IMR-90 (cell line): Measurements from ENCODE around the gene SCYGR3. TPM values are rescaled to one million over a fixed set of nuclear protein-coding genes. Genes with fewer than 3 reads are reported as not detected.

Source experiments
- ATAC-seq: fragments of 200-7000 bp; cut with Tn5 transposase; 2 replicates; pipeline ENCODE4 v1.9.1; 2020; ENCODE audit warnings: low read depth, mild to moderate bottlenecking, moderate library complexity
- BruUV-seq: library from RNA; stranded (reverse); fragments of 400-500 nt; replicated peaks from 2 replicates; lab custom pipeline; 2021; lab: Mats Ljungman, UMichigan
- CTCF ChIA-PET: fragments of 300-600 bp; formaldehyde crosslinking; extraction: SDS; loops from one replicate; lab custom pipeline; 2021; ENCODE audit warnings: antibody characterized with exemption; lab: Yijun Ruan, JAX
- POLR2A ChIA-PET: fragments of 300-600 bp; sonication (Branson Sonifier 250); formaldehyde crosslinking; loops from one replicate; lab custom pipeline; 2022; ENCODE audit warnings: antibody characterized with exemption; ENCODE audit not compliant: unreplicated experiment; lab: Charles Lee
- DNase-seq: peaks from one replicate; pipeline ENCODE4 v3.0.0; 2013
- H2AFZ ChIP-seq: replicated peaks from 2 replicates; pipeline ENCODE3; 2013; ENCODE audit warnings: low read length, mild to moderate bottlenecking; ENCODE audit not compliant: poor library complexity
- H2AK5ac ChIP-seq: 2 replicates; pipeline ENCODE4 v1.6.1; 2013; ENCODE audit warnings: low read depth, low read length, inconsistent platforms
- H2AK9ac ChIP-seq: replicated peaks from 2 replicates; pipeline ENCODE3; 2013; ENCODE audit warnings: mild to moderate bottlenecking, low read depth, low read length, moderate library complexity; ENCODE audit not compliant: poor library complexity
- H2BK120ac ChIP-seq: 2 replicates; pipeline ENCODE4 v1.6.1; 2013; ENCODE audit warnings: low read depth, low read length, inconsistent platforms
- H2BK15ac ChIP-seq: 3 replicates; pipeline ENCODE4 v1.6.1; 2013; ENCODE audit warnings: low read depth, low read length, inconsistent platforms
- H2BK20ac ChIP-seq: 2 replicates; pipeline ENCODE4 v1.6.1; 2013; ENCODE audit warnings: low read depth, mild to moderate bottlenecking, inconsistent platforms, low read length, moderate library complexity
- H2BK5ac ChIP-seq: 2 replicates; pipeline ENCODE4 v1.6.1; 2013; ENCODE audit warnings: mild to moderate bottlenecking, low read depth, low read length, inconsistent platforms; ENCODE audit not compliant: poor library complexity, severe bottlenecking
- H3K14ac ChIP-seq: replicated peaks from 2 replicates; pipeline ENCODE4 v1.6.1; 2013; ENCODE audit warnings: low read depth, low read length, inconsistent platforms
- H3K18ac ChIP-seq: 2 replicates; pipeline ENCODE4 v1.6.1; 2013; ENCODE audit warnings: low read depth, low read length, control low read depth
- H3K23ac ChIP-seq: 2 replicates; pipeline ENCODE4 v1.6.1; 2013; ENCODE audit warnings: low read depth, low read length, inconsistent platforms
- H3K27ac ChIP-seq: 2 replicates; pipeline ENCODE4 v1.5.1; 2013; ENCODE audit warnings: mild to moderate bottlenecking, control low read depth, low read length; ENCODE audit not compliant: insufficient read depth
- H3K27me3 ChIP-seq: 2 replicates; pipeline ENCODE4 v1.6.1; 2013; ENCODE audit warnings: low read length; ENCODE audit not compliant: control insufficient read depth, insufficient read depth
- H3K36me3 ChIP-seq: 2 replicates; pipeline ENCODE4 v1.6.1; 2013; ENCODE audit warnings: low read length, mixed read lengths; ENCODE audit not compliant: control insufficient read depth, insufficient read depth
- H3K4ac ChIP-seq: 2 replicates; pipeline ENCODE4 v1.6.1; 2013; ENCODE audit warnings: low read depth, low read length, inconsistent platforms
- H3K4me1 ChIP-seq: 2 replicates; pipeline ENCODE4 v1.6.1; 2013; ENCODE audit warnings: low read length, mixed read lengths; ENCODE audit not compliant: control insufficient read depth, insufficient read depth
- H3K4me2 ChIP-seq: 2 replicates; pipeline ENCODE4 v1.6.1; 2013; ENCODE audit warnings: low read depth, mild to moderate bottlenecking, control low read depth, low read length, moderate library complexity
- H3K4me3 ChIP-seq: 2 replicates; pipeline ENCODE4 v1.5.1; 2013; ENCODE audit warnings: low read depth, mild to moderate bottlenecking, control low read depth, low read length, moderate library complexity; ENCODE audit not compliant: insufficient read depth
- H3K56ac ChIP-seq: 2 replicates; pipeline ENCODE4 v1.6.1; 2013; ENCODE audit warnings: low read length, inconsistent platforms; ENCODE audit not compliant: insufficient read depth; ENCODE audit errors: extremely low read depth
- H3K79me1 ChIP-seq, 2 experiments: 2 replicates each; pipeline ENCODE4 v1.6.1; 2013; ENCODE audit warnings: low read length in 2 of 2, inconsistent platforms in 1 of 2, low read depth in 1 of 2
- H3K9ac ChIP-seq: 2 replicates; pipeline ENCODE4 v1.6.1; 2013; ENCODE audit warnings: low read depth, low read length, control low read depth
- H3K9me1 ChIP-seq: 2 replicates; pipeline ENCODE4 v1.6.1; 2013; ENCODE audit warnings: low read length, inconsistent platforms; ENCODE audit not compliant: insufficient read depth
- H3K9me3 ChIP-seq: 2 replicates; pipeline ENCODE4 v1.6.1; 2013; ENCODE audit warnings: low read length; ENCODE audit not compliant: control insufficient read depth, insufficient read depth
- H4K20me1 ChIP-seq: 2 replicates; pipeline ENCODE4 v1.6.1; 2013; ENCODE audit warnings: low read length, inconsistent platforms; ENCODE audit not compliant: insufficient read depth
- H4K5ac ChIP-seq: 2 replicates; pipeline ENCODE4 v1.6.1; 2013; ENCODE audit warnings: mild to moderate bottlenecking, low read depth, low read length, control low read depth
- H4K8ac ChIP-seq, 2 experiments: 2 replicates each; pipeline ENCODE4 v1.6.1; 2013; ENCODE audit warnings: low read depth in 2 of 2, low read length in 2 of 2, control low read depth in 1 of 2, inconsistent platforms in 1 of 2
- H4K91ac ChIP-seq: 2 replicates; pipeline ENCODE4 v1.6.1; 2013; ENCODE audit warnings: low read depth, low read length, inconsistent platforms; ENCODE audit not compliant: insufficient read depth
- BHLHE40 ChIP-seq: fragments of 150-350 bp; IDR thresholded peaks from 2 replicates; pipeline ENCODE4 v1.6.1; 2016; ENCODE audit warnings: mild to moderate bottlenecking, low read depth, low read length
- CEBPB ChIP-seq: IDR thresholded peaks from 2 replicates; pipeline ENCODE4 v1.6.1; 2012; ENCODE audit warnings: low read depth, low read length, improper control_type of control experiment
- CHD1 ChIP-seq: IDR thresholded peaks from 2 replicates; pipeline ENCODE4 v1.6.1; 2012; ENCODE audit warnings: low read depth, low read length, improper control_type of control experiment
- FOS ChIP-seq: fragments of 150-350 bp; IDR thresholded peaks from 2 replicates; pipeline ENCODE4 v1.6.1; 2016; ENCODE audit warnings: low read depth, low read length
- MAFK ChIP-seq: IDR thresholded peaks from 2 replicates; pipeline ENCODE4 v1.6.1; 2012; ENCODE audit warnings: low read depth, low read length, improper control_type of control experiment
- MAZ ChIP-seq: IDR thresholded peaks from 2 replicates; pipeline ENCODE4 v1.6.1; 2012; ENCODE audit warnings: low read depth, mild to moderate bottlenecking, low read length, improper control_type of control experiment, moderate library complexity, borderline replicate concordance
- MXI1 ChIP-seq: IDR thresholded peaks from 2 replicates; pipeline ENCODE4 v1.6.1; 2012; ENCODE audit warnings: low read depth, mild to moderate bottlenecking, low read length, moderate library complexity, borderline replicate concordance
- RAD21 ChIP-seq: IDR thresholded peaks from 2 replicates; pipeline ENCODE4 v1.6.1; 2012; ENCODE audit warnings: low read length, improper control_type of control experiment
- RCOR1 ChIP-seq: IDR thresholded peaks from 2 replicates; pipeline ENCODE4 v1.6.1; 2012; ENCODE audit warnings: mild to moderate bottlenecking, low read length, improper control_type of control experiment; ENCODE audit not compliant: insufficient replicate concordance
- SMC3 ChIP-seq: fragments of 150-350 bp; IDR thresholded peaks from 2 replicates; pipeline ENCODE4 v1.6.1; 2016; ENCODE audit warnings: low read depth, mild to moderate bottlenecking, antibody characterized with exemption, low read length, moderate library complexity
- WGBS, 2 experiments: methylation state at CpG; one replicate each; pipeline versions ENCODE4 v1.1.5 to v1.1.7; 2013; ENCODE audit warnings: missing lambda C conversion rate in 2 of 2; ENCODE audit not compliant: insufficient read length in 1 of 2; ENCODE audit errors: extremely low coverage in 2 of 2; 5-methylcytosine and 5-hydroxymethylcytosine counted together
- dilution Hi-C: fragments of 300-500 bp; cut with HindIII; formaldehyde crosslinking; loops from one replicate; pipeline ENCODE4 v1.14.3; 2018; ENCODE audit warnings: low sequenced_read_pairs; ENCODE audit not compliant: unreplicated experiment
- in situ Hi-C: fragments of 300-500 bp; cut with MboI; formaldehyde crosslinking; loops from 3 replicates; pipeline ENCODE4 v1.14.3; 2019; ENCODE audit warnings: low sequenced_read_pairs, inconsistent platforms, mixed read lengths
- intact Hi-C: fragments of 100-400 bp; cut with micrococcal nuclease; formaldehyde crosslinking; loops from 2 replicates; pipeline ENCODE4 v1.10.0; 2022
- polyA plus RNA-seq, 3 experiments: library from polyadenylated mRNA; depleted of rRNA; stranded (reverse); fragments of >200 nt; gene quantifications; 2 replicates each; pipeline ENCODE4 v1.2.3, GENCODE V29; 2012; ENCODE audit warnings: low replicate concordance in 1 of 3
- total RNA-seq: library from RNA; depleted of rRNA; stranded (reverse); fragments of >200 nt; gene quantifications from 2 replicates; pipeline ENCODE4 v1.2.3, GENCODE V29; 2012
- TF ChIP-seq, protein P1 (sequence below): fragments of 150-350 bp; IDR thresholded peaks from 2 replicates; pipeline ENCODE4 v1.6.1; 2017; ENCODE audit warnings: mild to moderate bottlenecking, antibody characterized with exemption, low read length, low read depth
- TF ChIP-seq, protein P2 (sequence below): conservative IDR thresholded peaks from 2 replicates; pipeline ENCODE4 v1.5.1; 2012; ENCODE audit warnings: mild to moderate bottlenecking, low read depth, low read length, improper control_type of control experiment

SCYGR3 gene
- total and polyA plus RNA-seq, 2 of the 4 experiments (the other 2 are of a cell fraction), result not detected

DNA sequence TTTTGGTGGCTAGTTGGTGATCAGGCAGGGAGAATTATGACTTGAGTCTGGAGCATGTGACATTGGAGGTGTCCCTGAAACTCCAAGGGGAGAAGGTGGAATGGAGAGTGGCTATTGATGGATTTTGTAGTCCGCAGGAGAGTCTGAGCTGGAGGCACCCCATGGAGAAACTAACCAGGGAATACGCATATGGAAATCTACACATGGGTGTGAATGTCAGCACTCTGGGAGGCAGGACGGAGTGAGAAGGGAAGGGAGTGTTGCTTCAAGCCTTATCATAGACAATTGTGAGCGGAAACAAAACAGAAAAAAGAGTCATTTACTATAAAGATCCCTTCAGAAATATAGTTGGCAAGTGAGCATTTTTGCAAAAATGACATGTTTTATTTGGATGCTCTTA, 2.0 kb upstream of the SCYGR3 start:
- POLR2A ChIA-PET, result no interaction called here

More for the DNA sequence above, 2.0 kb upstream of the SCYGR3 start:
- no peak overlapping the region for H4K91ac ChIP-seq
- H3K36me3 ChIP-seq, result no peaks in the 10 kb centered on the region
- no peaks in the 10 kb centered on the region for H4K20me1 ChIP-seq
- dilution Hi-C loops, result no loop called here
- intact Hi-C loops, result no loop called here
- H3K18ac ChIP-seq, result no peak overlapping the region
- WGBS, 2 experiments, result 20% methylated on average over 1 of the region's 4 CpGs; no CpG with 5 or more reads in 1 of the 2 experiments
- TF ChIP-seq BHLHE40 (no peak), CHD1 (no peak), FOS (no peak), CEBPB (no peak), RCOR1 (no peak), MAFK (no peak), RAD21 (no peak), MXI1 (no peak), SMC3 (no peak), MAZ (no peak)
- TF ChIP-seq, protein P1, sequence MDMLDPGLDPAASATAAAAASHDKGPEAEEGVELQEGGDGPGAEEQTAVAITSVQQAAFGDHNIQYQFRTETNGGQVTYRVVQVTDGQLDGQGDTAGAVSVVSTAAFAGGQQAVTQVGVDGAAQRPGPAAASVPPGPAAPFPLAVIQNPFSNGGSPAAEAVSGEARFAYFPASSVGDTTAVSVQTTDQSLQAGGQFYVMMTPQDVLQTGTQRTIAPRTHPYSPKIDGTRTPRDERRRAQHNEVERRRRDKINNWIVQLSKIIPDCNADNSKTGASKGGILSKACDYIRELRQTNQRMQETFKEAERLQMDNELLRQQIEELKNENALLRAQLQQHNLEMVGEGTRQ, result no peak
- TF ChIP-seq, protein P2, sequence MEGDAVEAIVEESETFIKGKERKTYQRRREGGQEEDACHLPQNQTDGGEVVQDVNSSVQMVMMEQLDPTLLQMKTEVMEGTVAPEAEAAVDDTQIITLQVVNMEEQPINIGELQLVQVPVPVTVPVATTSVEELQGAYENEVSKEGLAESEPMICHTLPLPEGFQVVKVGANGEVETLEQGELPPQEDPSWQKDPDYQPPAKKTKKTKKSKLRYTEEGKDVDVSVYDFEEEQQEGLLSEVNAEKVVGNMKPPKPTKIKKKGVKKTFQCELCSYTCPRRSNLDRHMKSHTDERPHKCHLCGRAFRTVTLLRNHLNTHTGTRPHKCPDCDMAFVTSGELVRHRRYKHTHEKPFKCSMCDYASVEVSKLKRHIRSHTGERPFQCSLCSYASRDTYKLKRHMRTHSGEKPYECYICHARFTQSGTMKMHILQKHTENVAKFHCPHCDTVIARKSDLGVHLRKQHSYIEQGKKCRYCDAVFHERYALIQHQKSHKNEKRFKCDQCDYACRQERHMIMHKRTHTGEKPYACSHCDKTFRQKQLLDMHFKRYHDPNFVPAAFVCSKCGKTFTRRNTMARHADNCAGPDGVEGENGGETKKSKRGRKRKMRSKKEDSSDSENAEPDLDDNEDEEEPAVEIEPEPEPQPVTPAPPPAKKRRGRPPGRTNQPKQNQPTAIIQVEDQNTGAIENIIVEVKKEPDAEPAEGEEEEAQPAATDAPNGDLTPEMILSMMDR, result no peak
- BruUV-seq, result no TSS peak
- no peak overlapping the region for H2AK9ac ChIP-seq
- CTCF ChIA-PET, result no interaction called here
- no peak overlapping the region for H4K8ac ChIP-seq
- H2BK120ac ChIP-seq, result no peak overlapping the region
- no peaks in the 10 kb centered on the region for H3K79me1 ChIP-seq
- H3K23ac ChIP-seq, result no peak overlapping the region
- H3K9me1 ChIP-seq, result no peaks in the 10 kb centered on the region
- no peak overlapping the region for H4K5ac ChIP-seq
- no peak overlapping the region for H3K4ac ChIP-seq
- no peaks in the 10 kb centered on the region for H3K9me3 ChIP-seq
- in situ Hi-C loops, result no loop called here
- H3K4me2 ChIP-seq, result no peak overlapping the region
- no peak overlapping the region for H2AK5ac ChIP-seq
- no peak overlapping the region for H2BK15ac ChIP-seq
- H3K14ac ChIP-seq, result no peak overlapping the region
- no peak overlapping the region for H3K56ac ChIP-seq
- no peak for ATAC-seq
- H3K4me1 ChIP-seq, result no peaks in the 10 kb centered on the region; the same call in 1 of the 2 replicates
- no peak overlapping the region for H2BK20ac ChIP-seq
- no peak overlapping the region for H3K4me3 ChIP-seq
- H2AFZ ChIP-seq, result no peak overlapping the region
- no peak overlapping the region for H2BK5ac ChIP-seq
- H3K27ac ChIP-seq, result no peak overlapping the region
- H3K9ac ChIP-seq, result no peak overlapping the region
- DNase-seq, result no peak
- H3K27me3 ChIP-seq, result peaks cover 2% of the 10 kb centered on the region; the same call in 1 of the 2 replicates
